GM19463 (cell line): ENCODE results near the gene ADARB2.

Source experiments
- ATAC-seq: cut with Tn5 transposase; IDR thresholded peaks from one replicate; pipeline ENCODE4 v1.9.1; 2021; ENCODE audit warnings: mild to moderate bottlenecking, moderate library complexity; ENCODE audit not compliant: unreplicated experiment

ADARB2 gene

GRCh38 chr10:1598393-1599153 lies 138.8 kb downstream of the ADARB2 start:
- ATAC-seq = no peak

GRCh38 chr10:1597370-1598146 lies 139.8 kb downstream of the ADARB2 start:
- peak; percentile 51 for ATAC-seq

GRCh38 chr10:1596482-1597099 lies 140.7 kb downstream of the ADARB2 start:
- no peak for ATAC-seq

- ATAC-seq = no peak
Observed at GRCh38 chr10:1595726-1596125, 141.6 kb downstream of the ADARB2 start.

GRCh38 chr10:1595242-1595600 lies 142.1 kb downstream of the ADARB2 start:
- ATAC-seq = no peak

GRCh38 chr10:1594372-1595241 lies 142.7 kb downstream of the ADARB2 start:
- ATAC-seq = no peak

GRCh38 chr10:1591742-1592141 lies 145.6 kb downstream of the ADARB2 start:
- ATAC-seq = no peak

- ATAC-seq = no peak
Observed at GRCh38 chr10:1591045-1591444, 146.3 kb downstream of the ADARB2 start.

GRCh38 chr10:1589257-1589656 lies 148.1 kb downstream of the ADARB2 start:
- no peak for ATAC-seq

- no peak for ATAC-seq
Observed at GRCh38 chr10:1582739-1583138, 154.6 kb downstream of the ADARB2 start.

GRCh38 chr10:1581189-1581588 lies 156.1 kb downstream of the ADARB2 start:
- no peak for ATAC-seq

- no peak for ATAC-seq
Observed at GRCh38 chr10:1579671-1580070, 157.7 kb downstream of the ADARB2 start.

- no peak for ATAC-seq
Observed at GRCh38 chr10:1579141-1579491, 158.2 kb downstream of the ADARB2 start.

GRCh38 chr10:1578392-1579140 lies 158.8 kb downstream of the ADARB2 start:
- no peak for ATAC-seq

GRCh38 chr10:1577945-1578344 lies 159.4 kb downstream of the ADARB2 start:
- ATAC-seq = no peak

- ATAC-seq = no peak
Observed at GRCh38 chr10:1577373-1577770, 160.0 kb downstream of the ADARB2 start.

- ATAC-seq = no peak
Observed at GRCh38 chr10:1576467-1577372, 160.6 kb downstream of the ADARB2 start.

- ATAC-seq = no peak
Observed at GRCh38 chr10:1575481-1576244, 161.7 kb downstream of the ADARB2 start.

- ATAC-seq = no peak
Observed at GRCh38 chr10:1574719-1575118, 162.6 kb downstream of the ADARB2 start.
